Measurements from ENCODE around the gene NSMCE3. TPM values are rescaled to one million over a fixed set of nuclear protein-coding genes. Genes with fewer than 3 reads are reported as not detected.

The NSMCE3 gene
- 10.4 and 10.7 TPM in 2 replicates for total RNA-seq

GRCh38 chr15:29269485-29270168 is at the start of gene NSMCE3:
Gene NSMCE3 (minus strand): TSS chr15:29269822. CDS start chr15:29269705, 117 bp downstream.

Small RNA genes lying within 50 kb of the gene (small RNA-seq; reads per million reads assigned to genes)
- gene RF00201, result not detected
